IMR-90 (cell line): ENCODE results near the gene HLA-F. TPM values are rescaled to one million over a fixed set of nuclear protein-coding genes. Genes with fewer than 3 reads are reported as not detected.

Experiments
- ATAC-seq: fragments of 200-7000 bp; cut with Tn5 transposase; 2 replicates; pipeline ENCODE4 v1.9.1; 2020; ENCODE audit warnings: low read depth, mild to moderate bottlenecking, moderate library complexity
- BruUV-seq: library from RNA; stranded (reverse); fragments of 400-500 nt; replicated peaks from 2 replicates; lab custom pipeline; 2021; lab: Mats Ljungman, UMichigan
- CTCF ChIA-PET: fragments of 300-600 bp; formaldehyde crosslinking; extraction: SDS; loops from one replicate; lab custom pipeline; 2021; ENCODE audit warnings: antibody characterized with exemption; lab: Yijun Ruan, JAX
- POLR2A ChIA-PET: fragments of 300-600 bp; sonication (Branson Sonifier 250); formaldehyde crosslinking; loops from one replicate; lab custom pipeline; 2022; ENCODE audit warnings: antibody characterized with exemption; ENCODE audit not compliant: unreplicated experiment; lab: Charles Lee
- DNase-seq: peaks from one replicate; pipeline ENCODE4 v3.0.0; 2013
- H2AFZ ChIP-seq: replicated peaks from 2 replicates; pipeline ENCODE3; 2013; ENCODE audit warnings: low read length, mild to moderate bottlenecking; ENCODE audit not compliant: poor library complexity
- H2AK5ac ChIP-seq: 2 replicates; pipeline ENCODE4 v1.6.1; 2013; ENCODE audit warnings: low read depth, low read length, inconsistent platforms
- H2AK9ac ChIP-seq: replicated peaks from 2 replicates; pipeline ENCODE3; 2013; ENCODE audit warnings: mild to moderate bottlenecking, low read depth, low read length, moderate library complexity; ENCODE audit not compliant: poor library complexity
- H2BK120ac ChIP-seq: 2 replicates; pipeline ENCODE4 v1.6.1; 2013; ENCODE audit warnings: low read depth, low read length, inconsistent platforms
- H2BK15ac ChIP-seq: 3 replicates; pipeline ENCODE4 v1.6.1; 2013; ENCODE audit warnings: low read depth, low read length, inconsistent platforms
- H2BK20ac ChIP-seq: 2 replicates; pipeline ENCODE4 v1.6.1; 2013; ENCODE audit warnings: low read depth, mild to moderate bottlenecking, inconsistent platforms, low read length, moderate library complexity
- H2BK5ac ChIP-seq: 2 replicates; pipeline ENCODE4 v1.6.1; 2013; ENCODE audit warnings: mild to moderate bottlenecking, low read depth, low read length, inconsistent platforms; ENCODE audit not compliant: poor library complexity, severe bottlenecking
- H3K14ac ChIP-seq: replicated peaks from 2 replicates; pipeline ENCODE4 v1.6.1; 2013; ENCODE audit warnings: low read depth, low read length, inconsistent platforms
- H3K18ac ChIP-seq: 2 replicates; pipeline ENCODE4 v1.6.1; 2013; ENCODE audit warnings: low read depth, low read length, control low read depth
- H3K23ac ChIP-seq: 2 replicates; pipeline ENCODE4 v1.6.1; 2013; ENCODE audit warnings: low read depth, low read length, inconsistent platforms
- H3K27ac ChIP-seq: 2 replicates; pipeline ENCODE4 v1.5.1; 2013; ENCODE audit warnings: mild to moderate bottlenecking, control low read depth, low read length; ENCODE audit not compliant: insufficient read depth
- H3K27me3 ChIP-seq: 2 replicates; pipeline ENCODE4 v1.6.1; 2013; ENCODE audit warnings: low read length; ENCODE audit not compliant: control insufficient read depth, insufficient read depth
- H3K36me3 ChIP-seq: 2 replicates; pipeline ENCODE4 v1.6.1; 2013; ENCODE audit warnings: low read length, mixed read lengths; ENCODE audit not compliant: control insufficient read depth, insufficient read depth
- H3K4ac ChIP-seq: 2 replicates; pipeline ENCODE4 v1.6.1; 2013; ENCODE audit warnings: low read depth, low read length, inconsistent platforms
- H3K4me1 ChIP-seq: 2 replicates; pipeline ENCODE4 v1.6.1; 2013; ENCODE audit warnings: low read length, mixed read lengths; ENCODE audit not compliant: control insufficient read depth, insufficient read depth
- H3K4me2 ChIP-seq: 2 replicates; pipeline ENCODE4 v1.6.1; 2013; ENCODE audit warnings: low read depth, mild to moderate bottlenecking, control low read depth, low read length, moderate library complexity
- H3K4me3 ChIP-seq: 2 replicates; pipeline ENCODE4 v1.5.1; 2013; ENCODE audit warnings: low read depth, mild to moderate bottlenecking, control low read depth, low read length, moderate library complexity; ENCODE audit not compliant: insufficient read depth
- H3K56ac ChIP-seq: 2 replicates; pipeline ENCODE4 v1.6.1; 2013; ENCODE audit warnings: low read length, inconsistent platforms; ENCODE audit not compliant: insufficient read depth; ENCODE audit errors: extremely low read depth
- H3K79me1 ChIP-seq, 2 experiments: 2 replicates each; pipeline ENCODE4 v1.6.1; 2013; ENCODE audit warnings: low read length in 2 of 2, inconsistent platforms in 1 of 2, low read depth in 1 of 2
- H3K9ac ChIP-seq: 2 replicates; pipeline ENCODE4 v1.6.1; 2013; ENCODE audit warnings: low read depth, low read length, control low read depth
- H3K9me1 ChIP-seq: 2 replicates; pipeline ENCODE4 v1.6.1; 2013; ENCODE audit warnings: low read length, inconsistent platforms; ENCODE audit not compliant: insufficient read depth
- H3K9me3 ChIP-seq: 2 replicates; pipeline ENCODE4 v1.6.1; 2013; ENCODE audit warnings: low read length; ENCODE audit not compliant: control insufficient read depth, insufficient read depth
- H4K20me1 ChIP-seq: 2 replicates; pipeline ENCODE4 v1.6.1; 2013; ENCODE audit warnings: low read length, inconsistent platforms; ENCODE audit not compliant: insufficient read depth
- H4K5ac ChIP-seq: 2 replicates; pipeline ENCODE4 v1.6.1; 2013; ENCODE audit warnings: mild to moderate bottlenecking, low read depth, low read length, control low read depth
- H4K8ac ChIP-seq, 2 experiments: 2 replicates each; pipeline ENCODE4 v1.6.1; 2013; ENCODE audit warnings: low read depth in 2 of 2, low read length in 2 of 2, control low read depth in 1 of 2, inconsistent platforms in 1 of 2
- H4K91ac ChIP-seq: 2 replicates; pipeline ENCODE4 v1.6.1; 2013; ENCODE audit warnings: low read depth, low read length, inconsistent platforms; ENCODE audit not compliant: insufficient read depth
- MAFK ChIP-seq: IDR thresholded peaks from 2 replicates; pipeline ENCODE4 v1.6.1; 2012; ENCODE audit warnings: low read depth, low read length, improper control_type of control experiment
- NFE2L2 ChIP-seq: fragments of 150-350 bp; IDR thresholded peaks from 2 replicates; pipeline ENCODE4 v1.6.1; 2016; ENCODE audit warnings: low read depth, mild to moderate bottlenecking, low read length
- POLR2A ChIP-seq: IDR thresholded peaks from 2 replicates; pipeline ENCODE4 v1.6.1; 2012; ENCODE audit warnings: mild to moderate bottlenecking, low read depth, low read length
- RAD21 ChIP-seq: IDR thresholded peaks from 2 replicates; pipeline ENCODE4 v1.6.1; 2012; ENCODE audit warnings: low read length, improper control_type of control experiment
- RFX5 ChIP-seq: IDR thresholded peaks from 2 replicates; pipeline ENCODE4 v1.8.0; 2012; ENCODE audit warnings: low read depth, mild to moderate bottlenecking, low read length, moderate library complexity
- SMC3 ChIP-seq: fragments of 150-350 bp; IDR thresholded peaks from 2 replicates; pipeline ENCODE4 v1.6.1; 2016; ENCODE audit warnings: low read depth, mild to moderate bottlenecking, antibody characterized with exemption, low read length, moderate library complexity
- WGBS, 2 experiments: methylation state at CpG; one replicate each; pipeline versions ENCODE4 v1.1.5 to v1.1.7; 2013; ENCODE audit warnings: missing lambda C conversion rate in 2 of 2; ENCODE audit not compliant: insufficient read length in 1 of 2; ENCODE audit errors: extremely low coverage in 2 of 2; 5-methylcytosine and 5-hydroxymethylcytosine counted together
- dilution Hi-C: fragments of 300-500 bp; cut with HindIII; formaldehyde crosslinking; loops from one replicate; pipeline ENCODE4 v1.14.3; 2018; ENCODE audit warnings: low sequenced_read_pairs; ENCODE audit not compliant: unreplicated experiment
- in situ Hi-C: fragments of 300-500 bp; cut with MboI; formaldehyde crosslinking; loops from 3 replicates; pipeline ENCODE4 v1.14.3; 2019; ENCODE audit warnings: low sequenced_read_pairs, inconsistent platforms, mixed read lengths
- intact Hi-C: fragments of 100-400 bp; cut with micrococcal nuclease; formaldehyde crosslinking; loops from 2 replicates; pipeline ENCODE4 v1.10.0; 2022
- polyA plus RNA-seq, 3 experiments: library from polyadenylated mRNA; depleted of rRNA; stranded (reverse); fragments of >200 nt; gene quantifications; 2 replicates each; pipeline ENCODE4 v1.2.3, GENCODE V29; 2012; ENCODE audit warnings: low replicate concordance in 1 of 3
- total RNA-seq: library from RNA; depleted of rRNA; stranded (reverse); fragments of >200 nt; gene quantifications from 2 replicates; pipeline ENCODE4 v1.2.3, GENCODE V29; 2012
- TF ChIP-seq, protein P1 (sequence below): conservative IDR thresholded peaks from 2 replicates; pipeline ENCODE4 v1.5.1; 2012; ENCODE audit warnings: mild to moderate bottlenecking, low read depth, low read length, improper control_type of control experiment

Gene HLA-F
- total and polyA plus RNA-seq, 2 of the 4 experiments (the other 2 are of a cell fraction), result not detected

DNA sequence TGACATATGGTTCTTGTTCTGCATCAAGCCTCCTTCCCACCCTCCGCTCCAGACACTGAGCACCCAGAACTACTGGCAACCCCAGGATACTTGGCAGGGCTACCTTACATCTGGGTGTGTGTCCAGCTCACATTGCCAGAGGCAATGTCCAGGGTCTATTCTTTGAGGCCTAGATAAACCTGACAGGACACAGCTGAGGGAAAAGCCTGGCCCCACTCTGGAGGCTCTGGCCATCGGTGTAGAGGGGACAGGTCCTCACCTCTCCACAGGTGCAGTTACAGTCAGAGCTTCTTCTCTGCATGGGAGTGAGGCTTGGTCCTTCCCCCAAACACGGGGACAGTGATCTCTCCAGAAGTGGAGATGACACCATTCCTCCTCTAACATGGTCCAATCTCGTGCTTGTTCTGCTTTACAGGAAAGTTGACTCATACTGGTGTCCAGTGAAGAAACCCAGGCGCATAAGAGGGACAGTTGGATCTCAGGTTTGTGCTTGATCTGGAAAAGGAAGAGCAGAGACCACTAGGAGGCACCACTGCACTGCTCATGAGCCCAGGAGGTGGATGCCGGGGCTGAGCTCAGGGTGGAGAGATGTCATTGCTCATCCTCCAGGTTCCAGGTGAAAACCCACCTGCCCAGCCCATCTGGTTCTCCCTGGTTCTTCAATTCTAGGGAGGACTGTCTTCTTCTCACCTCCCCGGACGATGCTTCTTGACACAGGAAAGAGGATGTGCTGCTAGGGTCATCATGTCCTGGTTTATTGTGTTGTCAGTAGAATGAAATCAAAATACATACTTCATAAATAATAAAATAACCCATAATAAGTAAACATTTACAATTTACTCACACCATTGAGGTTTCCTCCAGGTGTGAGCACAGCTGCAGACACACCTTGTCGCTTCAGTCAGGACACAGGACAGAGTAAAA is 14.7 kb downstream of the HLA-F start:
- no peak overlapping the region for H3K23ac ChIP-seq
- no peak overlapping the region for H3K18ac ChIP-seq
- no TSS peak for BruUV-seq
- H3K27me3 ChIP-seq, result no peaks in the 10 kb centered on the region; the same call in 1 of the 2 replicates
- H2AK9ac ChIP-seq, result no peak overlapping the region
- DNase-seq, result peak; percentile 66
- H4K20me1 ChIP-seq, result peaks cover 2% of the 10 kb centered on the region; the same call in 1 of the 2 replicates
- H4K5ac ChIP-seq, result no peak overlapping the region
- H3K79me1 ChIP-seq, result no peaks in the 10 kb centered on the region
- no peak overlapping the region for H3K56ac ChIP-seq
- in situ Hi-C loops (loop anchor here (10.0 to 25.0 kb wide), 2 partner anchors 97 to 274 kb away; no protein-coding TSS in a partner anchor), dilution Hi-C loops (no loop called here), intact Hi-C loops (loop anchor here (1.0 to 5.0 kb wide), 3 partner anchors 15 to 284 kb away; no protein-coding TSS in a partner anchor)
- peak; percentile 76 for ATAC-seq
- no peak overlapping the region for H2BK120ac ChIP-seq
- no peak overlapping the region for H3K27ac ChIP-seq
- no peak overlapping the region for H2BK15ac ChIP-seq
- H4K91ac ChIP-seq, result no peak overlapping the region
- H4K8ac ChIP-seq, result no peak overlapping the region
- no peak overlapping the region for H3K14ac ChIP-seq
- H3K9ac ChIP-seq, result no peak overlapping the region
- 100% methylated on average over 1 of the region's 9 CpGs; no CpG with 5 or more reads in 1 of the 2 experiments for WGBS, 2 experiments
- no peaks in the 10 kb centered on the region for H3K36me3 ChIP-seq
- peaks cover 5% of the 10 kb centered on the region; the same call in 1 of the 2 replicates for H3K4me1 ChIP-seq
- TF ChIP-seq MAFK (no peak), RAD21 (peak; percentile 77), POLR2A (no peak), SMC3 (peak; percentile 67), RFX5 (no peak), NFE2L2 (no peak)
- TF ChIP-seq, protein P1, sequence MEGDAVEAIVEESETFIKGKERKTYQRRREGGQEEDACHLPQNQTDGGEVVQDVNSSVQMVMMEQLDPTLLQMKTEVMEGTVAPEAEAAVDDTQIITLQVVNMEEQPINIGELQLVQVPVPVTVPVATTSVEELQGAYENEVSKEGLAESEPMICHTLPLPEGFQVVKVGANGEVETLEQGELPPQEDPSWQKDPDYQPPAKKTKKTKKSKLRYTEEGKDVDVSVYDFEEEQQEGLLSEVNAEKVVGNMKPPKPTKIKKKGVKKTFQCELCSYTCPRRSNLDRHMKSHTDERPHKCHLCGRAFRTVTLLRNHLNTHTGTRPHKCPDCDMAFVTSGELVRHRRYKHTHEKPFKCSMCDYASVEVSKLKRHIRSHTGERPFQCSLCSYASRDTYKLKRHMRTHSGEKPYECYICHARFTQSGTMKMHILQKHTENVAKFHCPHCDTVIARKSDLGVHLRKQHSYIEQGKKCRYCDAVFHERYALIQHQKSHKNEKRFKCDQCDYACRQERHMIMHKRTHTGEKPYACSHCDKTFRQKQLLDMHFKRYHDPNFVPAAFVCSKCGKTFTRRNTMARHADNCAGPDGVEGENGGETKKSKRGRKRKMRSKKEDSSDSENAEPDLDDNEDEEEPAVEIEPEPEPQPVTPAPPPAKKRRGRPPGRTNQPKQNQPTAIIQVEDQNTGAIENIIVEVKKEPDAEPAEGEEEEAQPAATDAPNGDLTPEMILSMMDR, result peak; percentile 71
- H3K4me3 ChIP-seq, result no peak overlapping the region
- no peak overlapping the region for H3K4me2 ChIP-seq
- ChIA-PET POLR2A (no interaction called here), CTCF (interaction anchor here (0.6 to 1.1 kb wide), 7 partner anchors 10 to 1471 kb away, joined by 3 to 5 read pairs (median 3); partner anchors contain the start of gene ZSCAN26)
- H2BK20ac ChIP-seq, result no peak overlapping the region
- no peaks in the 10 kb centered on the region; the same call in 1 of the 2 replicates for H3K9me1 ChIP-seq
- peak overlapping the region; percentile 35 for H2AFZ ChIP-seq
- H2BK5ac ChIP-seq, result no peak overlapping the region
- no peaks in the 10 kb centered on the region for H3K9me3 ChIP-seq
- H3K4ac ChIP-seq, result no peak overlapping the region
- H2AK5ac ChIP-seq, result no peak overlapping the region
